Right lobe of liver (tissue), 4 donors: ENCODE results near the gene OLFM2.

Experiments used
- CTCF ChIP-seq, 4 donors: fragments of 200-600 bp in 3 of 4; fragments of 450-650 bp in 1 of 4; IDR thresholded peaks; one replicate each; pipeline versions ENCODE4 v1.5.1 to v1.8.0; 2016 to 2022; ENCODE audit warnings: antibody characterized with exemption in 4 of 4, mild to moderate bottlenecking in 2 of 4
- POLR2A ChIP-seq: fragments of 450-650 bp; IDR thresholded peaks from one replicate; pipeline ENCODE4 v1.6.1; 2017; ENCODE audit warnings: antibody characterized with exemption, mild to moderate bottlenecking
- donor health status: DM: no; HTN: no; CAD: no.
- donor health status: DM: no; HTN: no; CAD: no.
- donor health status: DM: no; HTN: yes; CAD: no.

GRCh38 chr19:9953802-9954542 lies 17.7 kb upstream of the OLFM2 start:
- TF ChIP-seq CTCF (IDR thresholded peaks at IDR 0.05): no peak
- TF ChIP-seq POLR2A: no peak
